Measurements from ENCODE around the gene GMIP.
"Not testable (repeated sequence)": the region's sequence is repeated elsewhere in the genome, so short reads cannot be mapped to it uniquely, and the experiment has no call there.

The GMIP gene

GRCh38 chr19:19602713-19603324 is 40.6 kb downstream of the GMIP start:
- H3K27me3 ChIP-seq (ENCODE audit: insufficient read depth, poor library complexity, severe bottlenecking), result no peaks in the 10 kb centered on the region
- H3K4me3 ChIP-seq (replicated peaks; ENCODE audit: insufficient read depth, low read length), result no peak overlapping the region
- H3K27ac ChIP-seq (replicated peaks), result no peak overlapping the region
- no peak for DNase-seq (ENCODE audit: low read depth in 1 of 2, low spot score in 1 of 2)
- no peak for TF ChIP-seq CTCF (IDR thresholded peaks at IDR 0.05; ENCODE audit: insufficient read depth, low read length)
- no peak for TF ChIP-seq GABPA (IDR thresholded peaks at IDR 0.05; ENCODE audit: low read depth)
- no peak for TF ChIP-seq POLR2AphosphoS5 (IDR thresholded peaks at IDR 0.05; ENCODE audit: low read depth)

GRCh38 chr19:19602136-19602712 is 41.2 kb downstream of the GMIP start:
- Histone ChIP-seq H3K27me3 (ENCODE audit: insufficient read depth, poor library complexity, severe bottlenecking) (no peaks in the 10 kb centered on the region), H3K27ac (replicated peaks) (no peak overlapping the region), H3K4me3 (replicated peaks; ENCODE audit: insufficient read depth, low read length) (no peak overlapping the region)
- DNase-seq (ENCODE audit: low read depth in 1 of 2, low spot score in 1 of 2), result no peak
- no peak for TF ChIP-seq SPI1 (IDR thresholded peaks at IDR 0.05; ENCODE audit: borderline replicate concordance, low read depth)
- no peak for TF ChIP-seq POLR2AphosphoS5 (IDR thresholded peaks at IDR 0.05; ENCODE audit: low read depth)
- no peak for TF ChIP-seq CTCF (IDR thresholded peaks at IDR 0.05; ENCODE audit: insufficient read depth, low read length)
- no peak for TF ChIP-seq GABPA (IDR thresholded peaks at IDR 0.05; ENCODE audit: low read depth)
- TF ChIP-seq REST (IDR thresholded peaks at IDR 0.05; ENCODE audit: insufficient replicate concordance, low read depth), result no peak

GRCh38 chr19:19600793-19601330 is 42.6 kb downstream of the GMIP start:
- H3K27ac ChIP-seq (replicated peaks), result no peak overlapping the region
- H3K27me3 ChIP-seq (ENCODE audit: insufficient read depth, poor library complexity, severe bottlenecking), result no peaks in the 10 kb centered on the region
- no peak for DNase-seq (ENCODE audit: low read depth in 1 of 2, low spot score in 1 of 2)
- TF ChIP-seq POLR2AphosphoS5 (IDR thresholded peaks at IDR 0.05; ENCODE audit: low read depth), result no peak
- TF ChIP-seq CTCF (IDR thresholded peaks at IDR 0.05; ENCODE audit: insufficient read depth, low read length), result no peak
- TF ChIP-seq REST (IDR thresholded peaks at IDR 0.05; ENCODE audit: insufficient replicate concordance, low read depth), result no peak
- no peak for TF ChIP-seq SPI1 (IDR thresholded peaks at IDR 0.05; ENCODE audit: borderline replicate concordance, low read depth)
- no peak for TF ChIP-seq GABPA (IDR thresholded peaks at IDR 0.05; ENCODE audit: low read depth)
- H3K4me3 ChIP-seq (replicated peaks; ENCODE audit: insufficient read depth, low read length), result no peak overlapping the region

GRCh38 chr19:19598728-19599451 is 44.6 kb downstream of the GMIP start:
- not testable (repeated sequence) for H3K27me3 ChIP-seq (ENCODE audit: insufficient read depth, poor library complexity, severe bottlenecking); H3K27ac ChIP-seq (replicated peaks); H3K4me3 ChIP-seq (replicated peaks; ENCODE audit: insufficient read depth, low read length); DNase-seq (ENCODE audit: low read depth in 1 of 2, low spot score in 1 of 2)

Data from HL-60 (cell line).